Ovary (tissue), 9 donors: ENCODE results near the gene TMEM18. TPM values are rescaled to one million over a fixed set of nuclear protein-coding genes. Genes with fewer than 3 reads are reported as not detected.

Source experiments
- DNase-seq, 5 donors: peaks; one replicate each; pipeline ENCODE4 v3.0.0-alpha.2; 2019 to 2020
- H3K27ac ChIP-seq, 2 donors: fragments of 200-600 bp; one replicate each; pipeline versions ENCODE4 v1.5.1 to v1.8.0; 2019 to 2022
- H3K27me3 ChIP-seq: fragments of 200-600 bp; one replicate; pipeline ENCODE4 v1.8.0; 2022
- H3K36me3 ChIP-seq: fragments of 200-600 bp; sonication (generic); one replicate; pipeline ENCODE4 v1.5.1; 2019
- H3K4me1 ChIP-seq: one replicate; pipeline ENCODE4 v1.8.1; 2013; ENCODE audit warnings: mild to moderate bottlenecking, moderate library complexity; ENCODE audit not compliant: insufficient read depth
- H3K4me3 ChIP-seq: fragments of 200-600 bp; sonication (generic); one replicate; pipeline ENCODE4 v1.5.1; 2017
- H3K9me3 ChIP-seq, 2 donors: fragments of 200-600 bp in 1 of 2; sonication (generic) in 1 of 2; one replicate each; pipeline versions ENCODE4 v1.5.1 to v1.8.1; 2013 to 2019; ENCODE audit warnings: mild to moderate bottlenecking in 1 of 2, moderate library complexity in 1 of 2
- EP300 ChIP-seq: sonication (generic); formaldehyde crosslinking; IDR thresholded peaks from one replicate; pipeline ENCODE4 v1.6.1; 2017; ENCODE audit warnings: antibody characterized with exemption
- POLR2A ChIP-seq: fragments of 450-650 bp; IDR thresholded peaks from one replicate; pipeline ENCODE4 v1.6.1; 2017; ENCODE audit warnings: antibody characterized with exemption, mild to moderate bottlenecking, moderate library complexity
- WGBS, 3 donors: extraction: QIAGEN DNeasy Blood & Tissue Kit in 1 of 3; methylation state at CpG; one replicate each; pipeline versions ENCODE4 v1.1.5 to v1.1.7; 2013 to 2017; 5-methylcytosine and 5-hydroxymethylcytosine counted together
- intact Hi-C, 4 donors: fragments of 100-400 bp; cut with DNase I; formaldehyde crosslinking; loops; one replicate each; pipeline versions ENCODE4 v1.11.0 to v1.15.1; 2022 to 2023
- polyA plus RNA-seq, 2 donors: library from polyadenylated mRNA; stranded (reverse); fragments of 200-250 nt in 1 of 2; fragments of 350-450 nt in 1 of 2; fragmentation: Illumina TruSeq in 1 of 2; extraction: RNeasy Lipid Tissue Mini Kit (QIAGEN cat#74804) in 1 of 2; gene quantifications; one replicate each; pipeline ENCODE4 v1.2.3, GENCODE V29; 2013 to 2014
- total RNA-seq, 7 donors: library from RNA; depleted of rRNA in 2 of 7; stranded (reverse); fragments of >200 nt in 2 of 7; fragmentation: NEBNext Ultra II Directional in 3 of 7; extraction: Animal tissue kit (Norgen Biotek cat#: 25700) in 3 of 7; gene quantifications; one replicate each; pipeline versions ENCODE4 v1.1.0 to v1.2.4, GENCODE V29; 2016 to 2023
- TF ChIP-seq, protein P1 (sequence below), 3 donors: fragments of 450-650 bp in 2 of 3; fragments of 200-600 bp in 1 of 3; IDR thresholded peaks; one replicate each; pipeline versions ENCODE4 v1.5.1 to v1.8.0; 2016 to 2022; ENCODE audit warnings: antibody characterized with exemption in 3 of 3, mild to moderate bottlenecking in 1 of 3
- donor health status: DM: no; HTN: no; CAD: no; lungs with moderate emphysema.
- donor health status: DM: no; HTN: no; CAD: no.
- donor health status: Bipolar disorder and iron deficiency.
- donor health status: DM: yes; HTN: yes; CAD: no.
- donor health status: DM: no; HTN: no; CAD: no.
- donor health status: DM: yes; HTN: yes; CAD: no.

The TMEM18 gene
- total and polyA plus RNA-seq, 9 donors = 27.5 to 48.5 (median 40.4) TPM

DNA sequence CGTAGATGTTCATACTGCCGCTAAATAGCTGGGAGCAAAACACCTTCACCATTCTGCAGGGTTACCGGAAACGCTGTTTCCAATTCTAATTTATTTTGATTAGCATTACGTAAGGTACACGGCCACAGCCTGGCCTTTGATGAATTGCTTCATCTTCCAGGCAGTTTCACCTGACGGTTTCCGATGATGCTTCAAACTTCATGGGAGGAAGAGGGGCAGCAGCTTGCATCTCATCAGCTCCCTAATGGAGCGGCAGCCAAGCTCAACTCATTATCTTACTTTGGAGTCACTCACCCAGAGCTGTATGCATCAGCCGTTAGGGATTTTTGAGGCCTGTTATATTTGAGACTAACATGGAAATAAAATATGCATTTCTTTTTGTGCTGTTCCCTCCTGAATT, 54.8 kb downstream of the TMEM18 start:
- no peak for DNase-seq
- 77 to 80% (median 79%) methylated on average over 10 of the region's 10 CpGs for WGBS, 3 donors

DNA sequence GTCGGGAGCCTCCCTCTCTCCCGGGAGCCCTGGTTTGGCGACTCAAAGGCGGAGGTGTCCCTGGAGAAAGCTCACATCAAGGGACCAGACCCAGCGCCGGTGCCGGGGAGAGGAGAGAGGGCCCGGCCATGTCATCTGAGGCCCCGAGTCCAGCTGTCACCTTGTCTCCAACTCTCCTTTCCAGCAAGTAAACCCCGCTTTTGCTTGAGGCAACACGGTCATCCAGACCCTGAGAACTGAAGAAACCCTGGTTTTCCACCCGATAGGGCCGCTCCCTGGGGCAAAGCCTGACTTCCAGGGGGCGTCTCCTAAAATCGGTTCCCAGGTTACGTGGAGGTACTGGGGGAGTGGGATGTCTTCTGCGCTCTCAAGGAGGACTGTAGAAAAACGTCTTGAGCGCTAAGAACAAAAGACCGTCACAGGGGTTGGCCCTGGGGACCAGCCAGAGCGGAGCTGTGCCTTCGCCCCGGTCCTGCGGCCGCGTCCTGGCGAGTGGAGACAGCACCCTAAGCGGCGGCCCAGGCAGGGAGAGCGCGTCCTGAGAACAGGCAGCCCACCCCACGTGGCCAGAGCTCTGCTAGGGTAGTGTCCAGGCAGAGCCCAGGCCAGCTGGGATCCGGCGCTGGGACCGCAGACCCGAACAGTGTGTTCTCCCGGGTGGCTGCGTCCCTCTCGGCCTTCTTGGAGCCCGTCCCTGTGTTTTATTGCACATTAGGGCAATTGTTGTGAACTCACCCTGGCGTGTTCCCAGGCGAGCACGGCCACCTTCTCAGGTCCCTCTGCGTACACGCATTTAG, 55.7 kb downstream of the TMEM18 start:
- H3K4me1 ChIP-seq = no peaks in the 10 kb centered on the region
- intact Hi-C loops = no loop called here
- H3K9me3 ChIP-seq = no peaks in the 10 kb centered on the region
- no peaks in the 10 kb centered on the region for H3K36me3 ChIP-seq
- WGBS, 3 donors = 95% methylated on average over 39 to 45 of the region's 45 CpGs
- H3K27ac ChIP-seq = no peak overlapping the region
- H3K27me3 ChIP-seq = no peaks in the 10 kb centered on the region
- no peak overlapping the region for H3K4me3 ChIP-seq
- TF ChIP-seq EP300 = no peak
- TF ChIP-seq, protein P1, sequence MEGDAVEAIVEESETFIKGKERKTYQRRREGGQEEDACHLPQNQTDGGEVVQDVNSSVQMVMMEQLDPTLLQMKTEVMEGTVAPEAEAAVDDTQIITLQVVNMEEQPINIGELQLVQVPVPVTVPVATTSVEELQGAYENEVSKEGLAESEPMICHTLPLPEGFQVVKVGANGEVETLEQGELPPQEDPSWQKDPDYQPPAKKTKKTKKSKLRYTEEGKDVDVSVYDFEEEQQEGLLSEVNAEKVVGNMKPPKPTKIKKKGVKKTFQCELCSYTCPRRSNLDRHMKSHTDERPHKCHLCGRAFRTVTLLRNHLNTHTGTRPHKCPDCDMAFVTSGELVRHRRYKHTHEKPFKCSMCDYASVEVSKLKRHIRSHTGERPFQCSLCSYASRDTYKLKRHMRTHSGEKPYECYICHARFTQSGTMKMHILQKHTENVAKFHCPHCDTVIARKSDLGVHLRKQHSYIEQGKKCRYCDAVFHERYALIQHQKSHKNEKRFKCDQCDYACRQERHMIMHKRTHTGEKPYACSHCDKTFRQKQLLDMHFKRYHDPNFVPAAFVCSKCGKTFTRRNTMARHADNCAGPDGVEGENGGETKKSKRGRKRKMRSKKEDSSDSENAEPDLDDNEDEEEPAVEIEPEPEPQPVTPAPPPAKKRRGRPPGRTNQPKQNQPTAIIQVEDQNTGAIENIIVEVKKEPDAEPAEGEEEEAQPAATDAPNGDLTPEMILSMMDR (IDR thresholded peaks at IDR 0.05) = no peak
- no peak for TF ChIP-seq POLR2A
- no peak for DNase-seq

More for the DNA sequence above, 54.8 kb downstream of the TMEM18 start:
- Histone ChIP-seq H3K4me3 (no peak overlapping the region), H3K9me3 (no peaks in the 10 kb centered on the region), H3K27ac (no peak overlapping the region), H3K4me1 (no peaks in the 10 kb centered on the region), H3K27me3 (no peaks in the 10 kb centered on the region), H3K36me3 (no peaks in the 10 kb centered on the region)
- intact Hi-C loops = no loop called here
- TF ChIP-seq POLR2A = no peak
- TF ChIP-seq, protein P1 (IDR thresholded peaks at IDR 0.05) = no peak
- no peak for TF ChIP-seq EP300

DNA sequence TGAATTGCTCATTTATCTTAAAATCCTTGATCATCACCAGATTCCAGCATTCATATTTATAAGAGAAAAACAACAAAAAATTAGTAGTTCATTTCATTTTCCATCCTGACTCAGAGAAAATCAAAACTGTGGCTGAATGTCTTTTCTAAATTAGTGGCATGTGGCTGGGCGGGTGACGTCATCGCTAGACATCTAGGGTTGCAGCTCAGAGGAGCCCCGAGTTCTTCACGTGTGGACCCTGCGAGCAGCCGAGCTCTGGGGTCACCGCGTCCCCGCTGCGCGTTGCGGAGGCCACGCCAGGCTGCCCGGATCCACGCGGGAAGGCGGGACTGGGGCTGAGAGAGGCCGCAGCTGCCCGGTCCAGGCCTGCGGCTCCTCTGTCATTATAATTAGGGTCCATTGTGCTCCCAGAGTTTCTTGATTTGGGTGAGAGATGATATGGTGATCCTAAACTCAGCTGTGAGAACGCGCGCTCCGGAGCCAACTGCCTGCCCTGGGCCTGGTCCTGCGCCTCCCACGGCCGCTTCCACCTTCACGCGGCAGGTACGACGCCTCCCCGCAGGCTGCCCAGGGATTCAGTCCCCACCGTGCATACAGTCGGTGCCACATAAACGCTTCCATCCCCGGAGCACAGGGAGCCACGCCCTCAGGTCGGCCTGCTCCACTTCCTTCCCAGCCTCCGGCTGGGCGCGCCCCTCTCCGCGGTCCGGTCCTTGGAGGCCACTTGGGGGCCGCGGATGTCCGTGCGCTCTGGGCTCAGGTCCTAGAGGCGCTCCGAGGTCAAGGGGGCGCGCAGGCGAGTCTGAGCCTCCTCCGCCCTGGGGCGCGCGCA, 56.5 kb downstream of the TMEM18 start:
- no peak for DNase-seq
- Histone ChIP-seq H3K27ac (no peak overlapping the region), H3K9me3 (no peaks in the 10 kb centered on the region), H3K27me3 (no peaks in the 10 kb centered on the region), H3K36me3 (no peaks in the 10 kb centered on the region), H3K4me3 (no peak overlapping the region), H3K4me1 (no peaks in the 10 kb centered on the region)
- WGBS, 3 donors = 94 to 96% (median 95%) methylated on average over 58 of the region's 58 CpGs
- intact Hi-C loops = no loop called here
- no peak for TF ChIP-seq EP300
- TF ChIP-seq, protein P1 (IDR thresholded peaks at IDR 0.05) = no peak
- TF ChIP-seq POLR2A = no peak

DNA sequence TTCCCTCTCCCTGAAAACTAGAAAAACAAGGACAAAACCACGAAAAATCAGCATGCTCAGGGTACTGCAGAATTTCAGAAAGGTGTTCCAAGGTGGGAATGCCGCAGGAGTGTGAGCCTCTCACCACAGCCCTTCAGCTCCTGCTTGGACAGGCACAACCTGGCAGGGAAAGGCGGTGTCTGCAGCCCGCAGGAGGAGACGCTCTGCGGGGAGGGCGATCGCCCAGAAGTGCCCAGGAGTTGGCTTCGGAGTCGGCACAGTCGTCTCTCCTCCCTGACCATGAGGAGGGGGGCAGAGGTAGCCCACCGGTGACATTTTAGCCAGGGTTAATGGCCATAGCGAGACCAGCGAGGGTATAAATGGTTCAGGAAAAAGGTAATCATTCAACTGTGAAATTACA, 57.2 kb downstream of the TMEM18 start:
- Histone ChIP-seq H3K27me3 (no peaks in the 10 kb centered on the region), H3K27ac (no peak overlapping the region), H3K4me3 (no peak overlapping the region), H3K9me3 (no peaks in the 10 kb centered on the region), H3K36me3 (no peaks in the 10 kb centered on the region), H3K4me1 (no peaks in the 10 kb centered on the region)
- WGBS, 3 donors = 87 to 92% (median 89%) methylated on average over 14 of the region's 14 CpGs
- DNase-seq = no peak
- no peak for TF ChIP-seq EP300
- TF ChIP-seq POLR2A = no peak
- TF ChIP-seq, protein P1 (IDR thresholded peaks at IDR 0.05) = no peak
- intact Hi-C loops = no loop called here
